Measurements from ENCODE around the gene KRTAP1-3.
"Not testable (repeated sequence)": the region's sequence is repeated elsewhere in the genome, so short reads cannot be mapped to it uniquely, and the experiment has no call there.

KRTAP1-3 gene

DNA sequence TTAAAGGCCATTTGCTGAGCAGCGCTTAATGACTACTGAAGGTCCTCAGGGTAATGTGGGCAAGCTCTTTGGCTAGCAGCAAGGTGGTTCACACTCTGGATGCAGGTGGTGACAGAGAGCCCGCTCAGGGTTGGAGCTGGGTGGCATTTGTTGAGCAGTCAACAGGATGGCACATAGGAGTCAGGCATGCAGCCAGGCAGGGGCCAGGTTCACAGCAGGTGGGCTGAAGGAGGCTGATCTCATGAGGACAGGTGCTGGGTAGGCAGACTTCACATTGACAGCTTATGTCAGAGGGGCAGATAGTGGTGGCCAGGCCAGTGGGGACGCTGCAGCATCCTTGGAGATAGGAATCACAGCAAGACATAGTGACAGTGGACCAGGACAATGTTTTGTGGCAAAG, 30.3 kb downstream of the KRTAP1-3 start:
- no peak for DNase-seq (ENCODE audit: extremely low read depth, insufficient read length)
- Histone ChIP-seq H3K4me3 (replicated peaks; ENCODE audit: low read depth, low read length) (no peak overlapping the region), H3K36me3 (ENCODE audit: control insufficient read depth, insufficient read depth, low read length) (no peaks in the 10 kb centered on the region), H3K27me3 (replicated peaks; ENCODE audit: control insufficient read depth, insufficient read depth, low read length) (no peaks in the 10 kb centered on the region; the same call in 1 of the 2 replicates)
- TF ChIP-seq, protein P1, sequence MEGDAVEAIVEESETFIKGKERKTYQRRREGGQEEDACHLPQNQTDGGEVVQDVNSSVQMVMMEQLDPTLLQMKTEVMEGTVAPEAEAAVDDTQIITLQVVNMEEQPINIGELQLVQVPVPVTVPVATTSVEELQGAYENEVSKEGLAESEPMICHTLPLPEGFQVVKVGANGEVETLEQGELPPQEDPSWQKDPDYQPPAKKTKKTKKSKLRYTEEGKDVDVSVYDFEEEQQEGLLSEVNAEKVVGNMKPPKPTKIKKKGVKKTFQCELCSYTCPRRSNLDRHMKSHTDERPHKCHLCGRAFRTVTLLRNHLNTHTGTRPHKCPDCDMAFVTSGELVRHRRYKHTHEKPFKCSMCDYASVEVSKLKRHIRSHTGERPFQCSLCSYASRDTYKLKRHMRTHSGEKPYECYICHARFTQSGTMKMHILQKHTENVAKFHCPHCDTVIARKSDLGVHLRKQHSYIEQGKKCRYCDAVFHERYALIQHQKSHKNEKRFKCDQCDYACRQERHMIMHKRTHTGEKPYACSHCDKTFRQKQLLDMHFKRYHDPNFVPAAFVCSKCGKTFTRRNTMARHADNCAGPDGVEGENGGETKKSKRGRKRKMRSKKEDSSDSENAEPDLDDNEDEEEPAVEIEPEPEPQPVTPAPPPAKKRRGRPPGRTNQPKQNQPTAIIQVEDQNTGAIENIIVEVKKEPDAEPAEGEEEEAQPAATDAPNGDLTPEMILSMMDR (IDR thresholded peaks at IDR 0.05; ENCODE audit: insufficient read depth, low read length, poor library complexity, severe bottlenecking): no peak

DNA sequence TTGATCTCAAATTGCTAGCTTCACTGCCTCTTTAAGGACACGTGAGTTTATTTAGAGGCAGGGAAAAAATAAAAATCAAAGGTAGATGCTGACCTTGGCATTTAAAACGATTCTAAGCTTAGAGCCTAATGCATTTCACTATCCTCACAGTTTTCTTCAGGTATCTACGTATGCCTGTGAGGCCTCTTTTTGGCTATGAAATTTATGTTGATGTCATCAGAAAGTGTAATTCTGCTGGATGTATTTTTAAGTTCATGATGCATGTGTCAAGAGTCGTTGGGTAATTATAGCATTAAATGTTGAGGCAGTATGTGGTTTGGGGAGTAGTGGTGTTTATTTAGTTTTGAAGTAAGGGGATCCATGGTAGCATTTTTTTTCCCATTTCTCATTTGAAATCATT, 30.7 kb downstream of the KRTAP1-3 start:
- H3K4me3 ChIP-seq (replicated peaks; ENCODE audit: low read depth, low read length): no peak overlapping the region
- TF ChIP-seq, protein P1 (IDR thresholded peaks at IDR 0.05; ENCODE audit: insufficient read depth, low read length, poor library complexity, severe bottlenecking): no peak
- H3K27me3 ChIP-seq (replicated peaks; ENCODE audit: control insufficient read depth, insufficient read depth, low read length): no peaks in the 10 kb centered on the region; the same call in 1 of the 2 replicates
- no peaks in the 10 kb centered on the region for H3K36me3 ChIP-seq (ENCODE audit: control insufficient read depth, insufficient read depth, low read length)
- no peak for DNase-seq (ENCODE audit: extremely low read depth, insufficient read length)

DNA sequence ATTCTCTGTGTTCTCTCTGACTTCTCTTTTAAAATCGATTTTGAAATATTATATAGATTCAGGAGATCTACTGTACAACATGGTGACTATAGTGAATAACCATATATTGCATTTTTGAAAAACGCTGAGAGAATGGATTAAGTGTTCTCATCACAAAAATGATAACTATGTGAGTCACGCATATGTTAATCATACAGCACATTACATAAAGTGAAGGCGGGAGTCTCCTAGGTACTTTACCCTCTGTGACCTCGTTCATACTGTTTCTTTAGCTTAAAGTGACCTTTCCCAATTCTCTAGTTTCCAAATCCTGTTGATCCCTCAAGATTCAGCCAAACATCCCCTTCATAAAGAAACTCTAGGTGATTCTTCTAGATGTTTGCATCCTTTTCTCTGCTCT, 31.9 kb downstream of the KRTAP1-3 start:
- TF ChIP-seq, protein P1 (IDR thresholded peaks at IDR 0.05; ENCODE audit: insufficient read depth, low read length, poor library complexity, severe bottlenecking): no peak
- H3K36me3 ChIP-seq (ENCODE audit: control insufficient read depth, insufficient read depth, low read length): no peaks in the 10 kb centered on the region
- H3K4me3 ChIP-seq (replicated peaks; ENCODE audit: low read depth, low read length): no peak overlapping the region
- no peaks in the 10 kb centered on the region; the same call in 1 of the 2 replicates for H3K27me3 ChIP-seq (replicated peaks; ENCODE audit: control insufficient read depth, insufficient read depth, low read length)
- DNase-seq (ENCODE audit: extremely low read depth, insufficient read length): no peak

DNA sequence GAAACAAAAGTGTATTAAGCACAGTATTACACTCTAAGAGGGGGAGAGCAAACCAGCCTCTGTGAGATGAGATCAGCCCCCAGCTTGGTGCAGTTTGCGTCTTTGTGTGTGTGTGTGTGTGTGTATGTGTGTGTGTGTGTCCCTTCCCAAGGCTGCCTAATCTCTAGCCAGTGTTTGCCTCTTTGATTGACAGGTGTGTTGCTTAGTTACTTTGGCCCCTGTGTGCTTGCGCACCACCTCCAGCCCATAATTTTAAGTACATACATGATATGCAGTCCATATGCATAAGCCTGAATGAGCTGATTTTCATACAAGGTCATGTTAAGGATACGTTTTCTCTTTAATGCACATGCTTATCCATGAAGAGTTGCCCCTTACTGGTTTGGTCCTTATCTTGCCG, 32.9 kb downstream of the KRTAP1-3 start:
- DNase-seq (ENCODE audit: extremely low read depth, insufficient read length): no peak
- H3K4me3 ChIP-seq (replicated peaks; ENCODE audit: low read depth, low read length): no peak overlapping the region

DNA sequence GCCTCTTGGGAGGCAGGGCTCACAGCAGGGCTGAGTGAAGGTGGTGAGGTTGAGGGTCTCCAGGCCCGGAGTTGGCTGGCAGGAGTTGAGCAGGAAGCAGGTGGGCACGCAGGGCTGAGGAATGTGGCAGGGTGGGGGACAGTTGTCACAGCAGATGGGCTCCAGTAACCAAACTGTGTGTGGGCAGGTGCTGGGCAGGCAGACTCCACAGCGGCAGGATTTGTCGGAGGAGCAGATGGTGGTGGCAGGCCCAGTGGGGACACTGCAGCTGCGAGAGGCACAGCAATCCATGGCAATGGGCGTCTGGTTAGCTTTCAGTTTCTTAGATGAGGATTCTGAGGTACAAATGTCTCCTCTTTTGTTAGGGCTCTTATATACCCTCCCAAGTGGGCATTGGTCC, 35.1 kb downstream of the KRTAP1-3 start, which contains the start of gene KRTAP3-2:
Gene KRTAP3-2 (minus strand): TSS at position 344 of the 400 bp plus-strand sequence. CDS start 53 bp downstream, at position 291.
- DNase-seq (ENCODE audit: extremely low read depth, insufficient read length); H3K27me3 ChIP-seq (replicated peaks; ENCODE audit: control insufficient read depth, insufficient read depth, low read length); H3K4me3 ChIP-seq (replicated peaks; ENCODE audit: low read depth, low read length); H3K36me3 ChIP-seq (ENCODE audit: control insufficient read depth, insufficient read depth, low read length): not testable (repeated sequence)

More for the DNA sequence above, 32.9 kb downstream of the KRTAP1-3 start:
- TF ChIP-seq, protein P1 (IDR thresholded peaks at IDR 0.05; ENCODE audit: insufficient read depth, low read length, poor library complexity, severe bottlenecking): no peak
- H3K27me3 ChIP-seq (replicated peaks; ENCODE audit: control insufficient read depth, insufficient read depth, low read length): no peaks in the 10 kb centered on the region; the same call in 1 of the 2 replicates
- H3K36me3 ChIP-seq (ENCODE audit: control insufficient read depth, insufficient read depth, low read length): no peaks in the 10 kb centered on the region

DNA sequence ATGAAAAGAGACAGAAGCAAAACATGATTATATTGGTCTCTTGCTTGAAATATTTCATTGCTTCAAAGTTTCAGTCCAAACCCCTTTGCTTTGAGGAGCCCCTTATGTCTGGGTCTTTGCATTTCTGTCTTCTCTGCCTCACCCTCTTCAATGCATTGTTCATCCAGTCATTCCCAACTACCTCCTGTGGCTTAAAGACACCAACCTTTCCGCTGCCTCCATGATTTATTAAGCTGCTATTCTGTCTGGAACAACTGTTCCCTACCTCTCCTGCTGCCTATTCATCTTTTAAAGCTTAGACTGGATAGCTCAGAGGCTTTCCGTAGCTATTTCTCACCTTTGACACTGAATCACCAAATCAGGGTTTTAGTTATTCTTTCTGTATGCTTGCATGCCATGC, 37.3 kb downstream of the KRTAP1-3 start:
- TF ChIP-seq, protein P1 (IDR thresholded peaks at IDR 0.05; ENCODE audit: insufficient read depth, low read length, poor library complexity, severe bottlenecking): no peak
- Histone ChIP-seq H3K27me3 (replicated peaks; ENCODE audit: control insufficient read depth, insufficient read depth, low read length) (no peaks in the 10 kb centered on the region), H3K4me3 (replicated peaks; ENCODE audit: low read depth, low read length) (no peak overlapping the region), H3K36me3 (ENCODE audit: control insufficient read depth, insufficient read depth, low read length) (no peaks in the 10 kb centered on the region)
- no peak for DNase-seq (ENCODE audit: extremely low read depth, insufficient read length)

Measured in GM06990 (cell line).